Keratinocyte (primary cell): ENCODE results near the gene SH2D3C.

Source experiments
- EZH2 ChIP-seq: IDR thresholded peaks from one replicate; pipeline ENCODE4 v1.6.1; 2012; ENCODE audit warnings: inconsistent platforms, mild to moderate bottlenecking, low read length, moderate library complexity
- TF ChIP-seq, protein P1 (sequence below), 3 experiments: IDR thresholded peaks in 1 of 3; conservative IDR thresholded peaks in 1 of 3; optimal IDR thresholded peaks in 1 of 3; 2 replicates in 2 of 3; 3 replicates in 1 of 3; pipeline versions ENCODE3 to v1.5.1; 2011; ENCODE audit warnings: low read length in 3 of 3, mild to moderate bottlenecking in 3 of 3, moderate library complexity in 2 of 3, control low read depth in 1 of 3, inconsistent platforms in 1 of 3; ENCODE audit not compliant: insufficient read depth in 2 of 3; ENCODE audit errors: extremely low read depth in 1 of 3

DNA sequence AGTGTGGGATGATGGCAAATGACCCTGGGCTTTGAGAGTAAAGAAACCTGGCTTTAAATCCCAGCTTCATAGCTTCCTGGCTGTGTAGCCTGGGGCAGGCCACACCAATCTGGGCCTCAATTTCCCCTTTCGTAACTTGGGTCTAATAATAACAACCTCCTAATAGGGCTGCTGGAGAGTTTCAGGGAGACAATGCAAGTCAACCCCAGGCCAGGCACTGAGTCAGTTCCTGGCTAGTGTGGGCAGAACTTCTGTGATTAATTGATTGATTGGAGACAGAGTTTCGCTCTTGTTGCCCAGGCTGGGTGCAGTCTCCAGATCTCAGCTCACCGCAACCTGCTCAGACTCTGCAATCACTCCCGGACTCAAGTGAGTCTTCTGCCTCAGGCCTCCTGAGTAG lies 3.3 kb upstream of the SH2D3C start:
- TF ChIP-seq, protein P1, sequence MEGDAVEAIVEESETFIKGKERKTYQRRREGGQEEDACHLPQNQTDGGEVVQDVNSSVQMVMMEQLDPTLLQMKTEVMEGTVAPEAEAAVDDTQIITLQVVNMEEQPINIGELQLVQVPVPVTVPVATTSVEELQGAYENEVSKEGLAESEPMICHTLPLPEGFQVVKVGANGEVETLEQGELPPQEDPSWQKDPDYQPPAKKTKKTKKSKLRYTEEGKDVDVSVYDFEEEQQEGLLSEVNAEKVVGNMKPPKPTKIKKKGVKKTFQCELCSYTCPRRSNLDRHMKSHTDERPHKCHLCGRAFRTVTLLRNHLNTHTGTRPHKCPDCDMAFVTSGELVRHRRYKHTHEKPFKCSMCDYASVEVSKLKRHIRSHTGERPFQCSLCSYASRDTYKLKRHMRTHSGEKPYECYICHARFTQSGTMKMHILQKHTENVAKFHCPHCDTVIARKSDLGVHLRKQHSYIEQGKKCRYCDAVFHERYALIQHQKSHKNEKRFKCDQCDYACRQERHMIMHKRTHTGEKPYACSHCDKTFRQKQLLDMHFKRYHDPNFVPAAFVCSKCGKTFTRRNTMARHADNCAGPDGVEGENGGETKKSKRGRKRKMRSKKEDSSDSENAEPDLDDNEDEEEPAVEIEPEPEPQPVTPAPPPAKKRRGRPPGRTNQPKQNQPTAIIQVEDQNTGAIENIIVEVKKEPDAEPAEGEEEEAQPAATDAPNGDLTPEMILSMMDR (optimal IDR thresholded peaks at IDR 0.05 in 1 of 3, IDR thresholded peaks at IDR 0.05 in 1 of 3, conservative IDR thresholded peaks at IDR 0.05 in 1 of 3; ENCODE audit: extremely low read depth in 1 of 3, insufficient read depth in 2 of 3, low read length in 3 of 3): no peak
- TF ChIP-seq EZH2: no peak
